Fibroblast of skin of scalp (primary cell): Measurements from ENCODE around the gene CDCP2. TPM values are rescaled to one million over a fixed set of nuclear protein-coding genes. Genes with fewer than 3 reads are reported as not detected.

Source experiments
- DNase-seq: peaks from one replicate; pipeline ENCODE4 v3.0.0-alpha.2; 2013
- polyA plus RNA-seq, 2 experiments: library from polyadenylated mRNA; unstranded; fragments of 120-200 nt; gene quantifications; one replicate each; pipeline ENCODE4 v1.2.1, GENCODE V29; 2013; ENCODE audit not compliant: insufficient read length in 2 of 2

Gene CDCP2
- not detected for polyA plus RNA-seq (2013, experiment 1 of 2; ENCODE audit: insufficient read length)
- not detected for polyA plus RNA-seq (2013, experiment 2 of 2; ENCODE audit: insufficient read length)

- DNase-seq = no peak
Observed at GRCh38 chr1:54152696-54153095, at the start of gene CDCP2. Gene CDCP2, minus strand, starts transcription at chr1:54153000. Its CDS starts 78 bp downstream, at chr1:54152922.

GRCh38 chr1:54200519-54200997, 47.8 kb upstream of the CDCP2 start:
- no peak for DNase-seq

- peak; percentile 96 for DNase-seq
Observed at GRCh38 chr1:54199765-54200518, 47.1 kb upstream of the CDCP2 start, which contains the start of the genes CYB5RL and MRPL37. Gene CYB5RL, minus strand, starts transcription at chr1:54200030. Its CDS starts 4,414 bp downstream, at chr1:54195616. Gene MRPL37, plus strand, starts transcription at chr1:54200167. Its CDS starts 77 bp downstream, at chr1:54200244.

GRCh38 chr1:54199151-54199764, 46.5 kb upstream of the CDCP2 start:
- DNase-seq = no peak

GRCh38 chr1:54193453-54193852, 40.7 kb upstream of the CDCP2 start:
- DNase-seq = no peak

- no peak for DNase-seq
Observed at GRCh38 chr1:54191525-54191924, 38.7 kb upstream of the CDCP2 start.

GRCh38 chr1:54190526-54190925, 37.7 kb upstream of the CDCP2 start:
- DNase-seq = no peak

- no peak for DNase-seq
Observed at GRCh38 chr1:54188291-54188690, 35.5 kb upstream of the CDCP2 start.

GRCh38 chr1:54186056-54186455, 33.3 kb upstream of the CDCP2 start:
- DNase-seq = no peak

- DNase-seq = no peak
Observed at GRCh38 chr1:54180701-54181360, 28.0 kb upstream of the CDCP2 start.

- no peak for DNase-seq
Observed at GRCh38 chr1:54178296-54179070, 25.7 kb upstream of the CDCP2 start.

- DNase-seq = no peak
Observed at GRCh38 chr1:54177726-54178125, 24.9 kb upstream of the CDCP2 start.

GRCh38 chr1:54176621-54177327, 24.0 kb upstream of the CDCP2 start:
- DNase-seq = no peak

GRCh38 chr1:54174106-54174505, 21.3 kb upstream of the CDCP2 start:
- no peak for DNase-seq

GRCh38 chr1:54173681-54174080, 20.9 kb upstream of the CDCP2 start:
- no peak for DNase-seq

- DNase-seq = peak; percentile 31
Observed at GRCh38 chr1:54172614-54173599, 20.1 kb upstream of the CDCP2 start.

- DNase-seq = no peak
Observed at GRCh38 chr1:54171606-54172005, 18.8 kb upstream of the CDCP2 start.

GRCh38 chr1:54171016-54171415, 18.2 kb upstream of the CDCP2 start:
- no peak for DNase-seq

- no peak for DNase-seq
Observed at GRCh38 chr1:54169068-54169467, 16.3 kb upstream of the CDCP2 start.

GRCh38 chr1:54168206-54168965, 15.6 kb upstream of the CDCP2 start:
- DNase-seq = no peak
